Loucy (cell line): ENCODE results near the gene ARHGDIG.

Source experiments
- H2AFZ ChIP-seq: fragments of 200-600 bp; sonication (generic); 2 replicates; pipeline ENCODE4 v1.6.0; 2016; ENCODE audit warnings: antibody characterized with exemption, mild to moderate bottlenecking, low read length, moderate library complexity
- H3F3A ChIP-seq: fragments of 200-600 bp; 2 replicates; pipeline ENCODE4 v1.6.0; 2016; ENCODE audit warnings: antibody characterized with exemption, low read depth, mild to moderate bottlenecking
- H3K27me3 ChIP-seq: fragments of 200-600 bp; sonication (generic); 2 replicates; pipeline ENCODE4 v1.6.1; 2014; ENCODE audit warnings: low read length, mild to moderate bottlenecking; ENCODE audit not compliant: insufficient read depth, poor library complexity, severe bottlenecking
- H3K36me3 ChIP-seq: fragments of 200-600 bp; sonication (generic); 2 replicates; pipeline ENCODE4 v1.6.1; 2016; ENCODE audit warnings: low read length; ENCODE audit not compliant: insufficient read depth
- H3K4me1 ChIP-seq: fragments of 200-600 bp; sonication (generic); 2 replicates; pipeline ENCODE4 v1.5.1; 2014; ENCODE audit warnings: low read length, mild to moderate bottlenecking; ENCODE audit not compliant: insufficient read depth, poor library complexity, severe bottlenecking
- H3K4me2 ChIP-seq: fragments of 200-600 bp; sonication (generic); 2 replicates; pipeline ENCODE4 v1.6.0; 2014; ENCODE audit warnings: antibody characterized with exemption, low read length, low read depth, mild to moderate bottlenecking; ENCODE audit not compliant: poor library complexity, severe bottlenecking
- H3K4me3 ChIP-seq: fragments of 200-600 bp; sonication (generic); 2 replicates; pipeline ENCODE4 v1.5.1; 2014; ENCODE audit warnings: low read length, mild to moderate bottlenecking, mixed read lengths; ENCODE audit not compliant: poor library complexity, severe bottlenecking
- H3K79me2 ChIP-seq: fragments of 200-600 bp; sonication (generic); 2 replicates; pipeline ENCODE4 v1.6.1; 2014; ENCODE audit warnings: low read length; ENCODE audit not compliant: insufficient read depth
- H3K9ac ChIP-seq: fragments of 200-600 bp; sonication (generic); 2 replicates; pipeline ENCODE4 v1.6.0; 2014; ENCODE audit warnings: mild to moderate bottlenecking, low read depth, low read length, moderate library complexity; ENCODE audit not compliant: poor library complexity, severe bottlenecking
- H3K9me2 ChIP-seq: fragments of 200-600 bp; sonication (generic); replicated peaks from 2 replicates; pipeline ENCODE4 v1.6.1; 2016; ENCODE audit warnings: low read depth, low read length, mixed read lengths
- H3K9me3 ChIP-seq: fragments of 200-600 bp; sonication (generic); 2 replicates; pipeline ENCODE4 v1.6.1; 2014; ENCODE audit warnings: mild to moderate bottlenecking, antibody characterized with exemption, low read length, low read depth; ENCODE audit not compliant: insufficient read depth
- H4K20me1 ChIP-seq: fragments of 200-600 bp; sonication (generic); 2 replicates; pipeline ENCODE4 v1.6.0; 2014; ENCODE audit warnings: antibody characterized with exemption, low read length, mild to moderate bottlenecking; ENCODE audit not compliant: insufficient read depth, poor library complexity, severe bottlenecking
- EZH2phosphoT487 ChIP-seq: fragments of 200-600 bp; IDR thresholded peaks from 2 replicates; pipeline ENCODE4 v1.6.1; 2018; ENCODE audit warnings: antibody characterized with exemption, mild to moderate bottlenecking, moderate library complexity, borderline replicate concordance
- TF ChIP-seq, protein P1 (sequence below): fragments of 200-600 bp; sonication (generic); conservative IDR thresholded peaks from 2 replicates; pipeline ENCODE4 v1.5.1; 2014; ENCODE audit warnings: mild to moderate bottlenecking, antibody characterized with exemption, low read length

The ARHGDIG gene

DNA sequence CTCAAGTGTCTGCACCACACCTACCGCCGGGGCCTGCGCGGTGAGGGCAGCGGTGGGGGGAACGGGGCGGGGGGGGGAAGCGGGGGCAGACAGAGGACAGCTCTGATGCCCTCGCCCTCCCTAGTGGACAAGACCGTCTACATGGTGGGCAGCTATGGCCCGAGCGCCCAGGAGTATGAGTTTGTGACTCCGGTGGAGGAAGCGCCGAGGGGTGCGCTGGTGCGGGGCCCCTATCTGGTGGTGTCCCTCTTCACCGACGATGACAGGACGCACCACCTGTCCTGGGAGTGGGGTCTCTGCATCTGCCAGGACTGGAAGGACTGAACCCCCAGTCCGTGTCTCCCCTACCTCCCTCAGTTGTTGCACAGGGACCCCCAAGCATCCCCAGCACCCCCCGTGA is 2.1 kb downstream of the ARHGDIG start:
- Histone ChIP-seq H3K4me3 (no peak overlapping the region), H3K9me3 (no peaks in the 10 kb centered on the region), H3K27me3 (no peaks in the 10 kb centered on the region), H3F3A (no peaks in the 10 kb centered on the region; the same call in 1 of the 2 replicates), H3K9me2 (no peaks in the 10 kb centered on the region), H4K20me1 (no peaks in the 10 kb centered on the region), H2AFZ (no peak overlapping the region), H3K36me3 (no peaks in the 10 kb centered on the region), H3K79me2 (no peaks in the 10 kb centered on the region), H3K4me1 (peaks cover 8% of the 10 kb centered on the region), H3K4me2 (no peak overlapping the region), H3K9ac (no peak overlapping the region)
- no peak for TF ChIP-seq EZH2phosphoT487
- TF ChIP-seq, protein P1, sequence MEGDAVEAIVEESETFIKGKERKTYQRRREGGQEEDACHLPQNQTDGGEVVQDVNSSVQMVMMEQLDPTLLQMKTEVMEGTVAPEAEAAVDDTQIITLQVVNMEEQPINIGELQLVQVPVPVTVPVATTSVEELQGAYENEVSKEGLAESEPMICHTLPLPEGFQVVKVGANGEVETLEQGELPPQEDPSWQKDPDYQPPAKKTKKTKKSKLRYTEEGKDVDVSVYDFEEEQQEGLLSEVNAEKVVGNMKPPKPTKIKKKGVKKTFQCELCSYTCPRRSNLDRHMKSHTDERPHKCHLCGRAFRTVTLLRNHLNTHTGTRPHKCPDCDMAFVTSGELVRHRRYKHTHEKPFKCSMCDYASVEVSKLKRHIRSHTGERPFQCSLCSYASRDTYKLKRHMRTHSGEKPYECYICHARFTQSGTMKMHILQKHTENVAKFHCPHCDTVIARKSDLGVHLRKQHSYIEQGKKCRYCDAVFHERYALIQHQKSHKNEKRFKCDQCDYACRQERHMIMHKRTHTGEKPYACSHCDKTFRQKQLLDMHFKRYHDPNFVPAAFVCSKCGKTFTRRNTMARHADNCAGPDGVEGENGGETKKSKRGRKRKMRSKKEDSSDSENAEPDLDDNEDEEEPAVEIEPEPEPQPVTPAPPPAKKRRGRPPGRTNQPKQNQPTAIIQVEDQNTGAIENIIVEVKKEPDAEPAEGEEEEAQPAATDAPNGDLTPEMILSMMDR = no peak

DNA sequence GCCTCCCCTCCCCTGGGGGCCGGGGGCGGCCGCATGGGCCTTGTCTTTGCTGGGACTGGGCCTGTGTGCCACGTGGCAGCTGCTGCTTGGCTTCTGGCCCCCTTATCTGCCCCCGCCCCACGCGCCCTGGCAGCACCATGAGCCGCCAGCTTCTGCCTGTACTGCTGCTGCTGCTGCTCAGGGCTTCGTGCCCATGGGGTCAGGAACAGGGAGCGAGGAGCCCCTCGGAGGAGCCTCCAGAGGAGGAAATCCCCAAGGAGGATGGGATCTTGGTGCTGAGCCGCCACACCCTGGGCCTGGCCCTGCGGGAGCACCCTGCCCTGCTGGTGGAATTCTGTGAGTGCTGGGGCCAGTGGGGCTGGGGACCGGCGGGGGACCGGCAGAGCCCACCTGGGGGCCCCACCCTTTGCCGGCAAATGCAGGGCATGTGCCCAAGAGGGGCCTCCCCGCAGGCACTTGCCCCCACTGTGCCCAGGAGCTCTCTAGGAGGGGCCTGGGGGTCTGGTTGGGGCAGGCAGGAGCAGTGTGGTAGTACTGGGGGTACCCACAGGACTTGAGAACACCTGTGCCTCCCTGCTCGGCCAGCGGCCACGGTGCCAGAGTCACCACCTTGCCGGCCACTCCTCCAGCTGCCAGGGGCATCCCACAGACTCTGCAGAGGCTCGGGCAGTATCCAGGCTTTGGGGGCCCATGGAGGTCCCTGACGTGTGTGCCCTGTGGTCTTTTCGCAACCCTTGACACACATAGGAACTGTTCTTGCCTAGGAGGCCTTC is 2.8 kb downstream of the ARHGDIG start, which contains the start of gene PDIA2:
Gene PDIA2 (plus strand): TSS at position 132 of the 773 bp plus-strand sequence. CDS start 6 bp downstream, at position 138.
- H3K4me3 ChIP-seq = no peak within 1 kb of the TSS
- H3K9me2 ChIP-seq = no peaks in the 10 kb centered on the region
- H3K9ac ChIP-seq = no peak within 1 kb of the TSS
- H2AFZ ChIP-seq = no peak within 1 kb of the TSS
- no peaks in the 10 kb centered on the region for H4K20me1 ChIP-seq
- TF ChIP-seq, protein P1 = no peak
- TF ChIP-seq EZH2phosphoT487 = no peak
- H3K27me3 ChIP-seq = no peaks in the 10 kb centered on the region
- H3K36me3 ChIP-seq = peaks cover 5% of the 10 kb centered on the region; the same call in 1 of the 2 replicates
- no peaks in the 10 kb centered on the region for H3K79me2 ChIP-seq
- no peak within 1 kb of the TSS for H3K4me2 ChIP-seq
- H3K9me3 ChIP-seq = no peaks in the 10 kb centered on the region
- H3K4me1 ChIP-seq = peaks cover 8% of the 10 kb centered on the region
- H3F3A ChIP-seq = no peaks in the 10 kb centered on the region; the same call in 1 of the 2 replicates

DNA sequence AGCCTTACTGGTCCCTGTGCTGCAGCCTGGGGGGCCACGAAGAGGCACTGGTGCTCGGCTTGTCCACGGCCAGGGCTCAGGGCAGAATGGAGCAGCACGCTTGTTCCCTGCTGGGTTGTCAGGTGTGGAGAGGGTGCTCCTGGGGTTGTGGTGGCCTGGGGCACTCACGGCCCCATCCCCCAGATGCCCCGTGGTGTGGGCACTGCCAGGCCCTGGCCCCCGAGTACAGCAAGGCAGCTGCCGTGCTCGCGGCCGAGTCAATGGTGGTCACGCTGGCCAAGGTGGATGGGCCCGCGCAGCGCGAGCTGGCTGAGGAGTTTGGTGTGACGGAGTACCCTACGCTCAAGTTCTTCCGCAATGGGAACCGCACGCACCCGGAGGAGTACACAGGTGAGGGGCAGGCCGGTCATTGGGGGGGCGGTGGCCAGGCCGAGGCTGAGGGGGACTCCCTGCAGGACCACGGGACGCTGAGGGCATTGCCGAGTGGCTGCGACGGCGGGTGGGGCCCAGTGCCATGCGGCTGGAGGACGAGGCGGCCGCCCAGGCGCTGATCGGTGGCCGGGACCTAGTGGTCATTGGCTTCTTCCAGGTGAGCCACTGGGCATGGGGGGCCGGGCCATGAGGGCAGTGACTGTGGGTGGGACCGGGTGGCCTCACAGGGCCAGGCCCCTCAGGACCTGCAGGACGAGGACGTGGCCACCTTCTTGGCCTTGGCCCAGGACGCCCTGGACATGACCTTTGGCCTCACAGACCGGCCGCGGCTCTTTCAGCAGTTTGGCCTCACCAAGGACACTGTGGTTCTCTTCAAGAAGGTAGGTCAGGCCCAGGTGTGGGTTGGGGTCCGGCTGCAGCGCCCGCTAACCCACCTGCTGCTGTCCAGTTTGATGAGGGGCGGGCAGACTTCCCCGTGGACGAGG is 4.1 kb downstream of the ARHGDIG start:
- H3K4me2 ChIP-seq = no peak overlapping the region
- H3K27me3 ChIP-seq = no peaks in the 10 kb centered on the region
- no peaks in the 10 kb centered on the region for H3K9me2 ChIP-seq
- no peaks in the 10 kb centered on the region for H3F3A ChIP-seq
- H3K4me1 ChIP-seq = no peaks in the 10 kb centered on the region
- H3K4me3 ChIP-seq = no peak overlapping the region
- no peak for TF ChIP-seq EZH2phosphoT487
- TF ChIP-seq, protein P1 = no peak
- no peaks in the 10 kb centered on the region for H4K20me1 ChIP-seq
- no peaks in the 10 kb centered on the region for H3K79me2 ChIP-seq
- no peak overlapping the region for H2AFZ ChIP-seq
- no peak overlapping the region for H3K9ac ChIP-seq
- H3K9me3 ChIP-seq = no peaks in the 10 kb centered on the region
- H3K36me3 ChIP-seq = peaks cover 5% of the 10 kb centered on the region; the same call in 1 of the 2 replicates
